Keratinocyte (primary cell): ENCODE results near the gene OR11L1.

Experiments
- EZH2 ChIP-seq: IDR thresholded peaks from one replicate; pipeline ENCODE4 v1.6.1; 2012; ENCODE audit warnings: inconsistent platforms, mild to moderate bottlenecking, low read length, moderate library complexity
- TF ChIP-seq, protein P1 (sequence below), 3 experiments: IDR thresholded peaks in 1 of 3; conservative IDR thresholded peaks in 1 of 3; optimal IDR thresholded peaks in 1 of 3; 2 replicates in 2 of 3; 3 replicates in 1 of 3; pipeline versions ENCODE3 to v1.5.1; 2011; ENCODE audit warnings: low read length in 3 of 3, mild to moderate bottlenecking in 3 of 3, moderate library complexity in 2 of 3, control low read depth in 1 of 3, inconsistent platforms in 1 of 3; ENCODE audit not compliant: insufficient read depth in 2 of 3; ENCODE audit errors: extremely low read depth in 1 of 3

DNA sequence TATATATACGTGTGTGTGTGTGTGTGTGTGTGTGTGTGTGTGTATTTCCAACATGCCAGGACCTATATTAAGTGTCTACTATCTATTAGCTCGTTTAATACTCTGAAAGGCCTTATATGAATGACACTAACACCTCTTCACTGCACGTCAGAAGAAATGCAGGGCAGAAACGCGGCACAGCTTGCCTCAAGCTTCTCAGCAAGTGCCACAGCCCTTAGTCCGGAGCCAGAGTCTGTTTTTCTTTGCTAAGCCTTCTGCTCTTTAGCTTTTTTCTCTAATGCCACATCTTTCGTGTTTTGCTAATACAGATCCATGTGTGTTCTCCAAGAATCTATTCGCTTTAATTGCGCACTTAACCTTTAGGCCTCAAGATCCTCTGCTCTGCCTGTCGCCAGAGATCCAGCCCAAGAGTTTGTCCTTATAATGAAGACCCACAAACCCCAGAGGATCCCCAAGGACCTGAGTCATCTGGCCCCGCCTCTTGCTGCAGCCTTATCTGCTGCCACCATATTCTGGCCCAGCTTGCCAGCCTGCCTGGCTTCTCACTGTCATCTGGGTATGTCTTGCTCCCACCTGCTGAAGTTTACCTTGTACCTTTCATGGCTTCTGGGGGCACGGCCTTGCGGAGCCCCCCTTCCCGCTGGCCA is 13.3 kb upstream of the OR11L1 start:
- TF ChIP-seq, protein P1, sequence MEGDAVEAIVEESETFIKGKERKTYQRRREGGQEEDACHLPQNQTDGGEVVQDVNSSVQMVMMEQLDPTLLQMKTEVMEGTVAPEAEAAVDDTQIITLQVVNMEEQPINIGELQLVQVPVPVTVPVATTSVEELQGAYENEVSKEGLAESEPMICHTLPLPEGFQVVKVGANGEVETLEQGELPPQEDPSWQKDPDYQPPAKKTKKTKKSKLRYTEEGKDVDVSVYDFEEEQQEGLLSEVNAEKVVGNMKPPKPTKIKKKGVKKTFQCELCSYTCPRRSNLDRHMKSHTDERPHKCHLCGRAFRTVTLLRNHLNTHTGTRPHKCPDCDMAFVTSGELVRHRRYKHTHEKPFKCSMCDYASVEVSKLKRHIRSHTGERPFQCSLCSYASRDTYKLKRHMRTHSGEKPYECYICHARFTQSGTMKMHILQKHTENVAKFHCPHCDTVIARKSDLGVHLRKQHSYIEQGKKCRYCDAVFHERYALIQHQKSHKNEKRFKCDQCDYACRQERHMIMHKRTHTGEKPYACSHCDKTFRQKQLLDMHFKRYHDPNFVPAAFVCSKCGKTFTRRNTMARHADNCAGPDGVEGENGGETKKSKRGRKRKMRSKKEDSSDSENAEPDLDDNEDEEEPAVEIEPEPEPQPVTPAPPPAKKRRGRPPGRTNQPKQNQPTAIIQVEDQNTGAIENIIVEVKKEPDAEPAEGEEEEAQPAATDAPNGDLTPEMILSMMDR (optimal IDR thresholded peaks at IDR 0.05 in 1 of 3, IDR thresholded peaks at IDR 0.05 in 1 of 3, conservative IDR thresholded peaks at IDR 0.05 in 1 of 3; ENCODE audit: extremely low read depth in 1 of 3, insufficient read depth in 2 of 3, low read length in 3 of 3) = no peak
- no peak for TF ChIP-seq EZH2
